Measurements from ENCODE around the gene EEF1A1.

DNA sequence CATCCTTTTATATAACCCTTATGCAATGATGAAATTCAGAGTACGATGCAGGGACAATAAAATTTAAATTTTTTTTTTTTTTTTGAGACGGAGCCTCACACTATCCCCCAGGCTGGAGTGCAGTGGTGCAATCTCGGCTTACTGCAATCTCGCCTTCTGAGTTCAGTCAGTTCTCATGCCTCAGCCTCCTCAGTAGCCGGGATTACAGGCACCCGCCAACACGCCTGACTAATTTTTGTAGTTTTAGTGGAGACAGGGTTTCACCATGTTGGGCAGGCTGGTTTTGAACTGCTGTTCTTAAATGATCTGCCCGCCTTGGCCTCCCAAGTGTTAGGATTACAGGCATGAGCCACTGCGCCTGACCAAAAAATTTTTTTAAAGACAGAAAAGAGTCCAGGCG lies 44.1 kb downstream of the EEF1A1 start:
- TF ChIP-seq, protein P1, sequence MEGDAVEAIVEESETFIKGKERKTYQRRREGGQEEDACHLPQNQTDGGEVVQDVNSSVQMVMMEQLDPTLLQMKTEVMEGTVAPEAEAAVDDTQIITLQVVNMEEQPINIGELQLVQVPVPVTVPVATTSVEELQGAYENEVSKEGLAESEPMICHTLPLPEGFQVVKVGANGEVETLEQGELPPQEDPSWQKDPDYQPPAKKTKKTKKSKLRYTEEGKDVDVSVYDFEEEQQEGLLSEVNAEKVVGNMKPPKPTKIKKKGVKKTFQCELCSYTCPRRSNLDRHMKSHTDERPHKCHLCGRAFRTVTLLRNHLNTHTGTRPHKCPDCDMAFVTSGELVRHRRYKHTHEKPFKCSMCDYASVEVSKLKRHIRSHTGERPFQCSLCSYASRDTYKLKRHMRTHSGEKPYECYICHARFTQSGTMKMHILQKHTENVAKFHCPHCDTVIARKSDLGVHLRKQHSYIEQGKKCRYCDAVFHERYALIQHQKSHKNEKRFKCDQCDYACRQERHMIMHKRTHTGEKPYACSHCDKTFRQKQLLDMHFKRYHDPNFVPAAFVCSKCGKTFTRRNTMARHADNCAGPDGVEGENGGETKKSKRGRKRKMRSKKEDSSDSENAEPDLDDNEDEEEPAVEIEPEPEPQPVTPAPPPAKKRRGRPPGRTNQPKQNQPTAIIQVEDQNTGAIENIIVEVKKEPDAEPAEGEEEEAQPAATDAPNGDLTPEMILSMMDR (IDR thresholded peaks at IDR 0.05) = no peak
- TF ChIP-seq POLR2A (IDR thresholded peaks at IDR 0.05) (no peak), EP300 (IDR thresholded peaks at IDR 0.05) (no peak)

Data from ovary (tissue), 3 donors.